Stimulated activated CD4-positive, alpha-beta T cell treated with anti-CD3 and anti-CD28 coated beads, Interleukin-1b, Interleukin-23, amount 100 ng/mL, for 1 hour (primary cell): ENCODE measurements around the gene DNM3.
A peak's percentile ranks its signal among the peaks of the same experiment; 100 is the strongest.
"Not testable (repeated sequence)": the region's sequence is repeated elsewhere in the genome, so short reads cannot be mapped to it uniquely, and the experiment has no call there.

Source experiments
- DNase-seq, 2 donors: peaks; one replicate each; pipeline ENCODE4 v3.0.0-alpha.2; 2020; ENCODE audit warnings: low read depth in 2 of 2

DNM3 gene

GRCh38 chr1:171841050-171841910 is at the start of gene DNM3:
TSS of gene DNM3 (plus strand) at chr1:171841498. CDS start at chr1:171841657, 159 bp downstream.
- DNase-seq = peak; percentile 53 to 64

- DNase-seq = no peak
Measured at GRCh38 chr1:171792656-171793369, 48.5 kb upstream of the DNM3 start.

GRCh38 chr1:171793636-171794035 is 47.7 kb upstream of the DNM3 start:
- no peak for DNase-seq

GRCh38 chr1:171794085-171794484 is 47.2 kb upstream of the DNM3 start:
- DNase-seq = no peak

- no peak for DNase-seq
Measured at GRCh38 chr1:171796592-171796991, 44.7 kb upstream of the DNM3 start.

- no peak for DNase-seq
Measured at GRCh38 chr1:171798311-171798710, 43.0 kb upstream of the DNM3 start.

GRCh38 chr1:171798765-171799164 is 42.5 kb upstream of the DNM3 start:
- DNase-seq = no peak

- DNase-seq = no peak
Measured at GRCh38 chr1:171799166-171799565, 42.1 kb upstream of the DNM3 start.

- not testable (repeated sequence) for DNase-seq
Measured at GRCh38 chr1:171799698-171800097, 41.6 kb upstream of the DNM3 start.

GRCh38 chr1:171800342-171800741 is 41.0 kb upstream of the DNM3 start:
- no peak for DNase-seq

GRCh38 chr1:171800851-171801250 is 40.4 kb upstream of the DNM3 start:
- DNase-seq = no peak

GRCh38 chr1:171801487-171801891 is 39.8 kb upstream of the DNM3 start:
- DNase-seq = no peak

GRCh38 chr1:171802207-171802606 is 39.1 kb upstream of the DNM3 start:
- no peak for DNase-seq

GRCh38 chr1:171803045-171803444 is 38.3 kb upstream of the DNM3 start:
- DNase-seq = no peak

- DNase-seq = no peak
Measured at GRCh38 chr1:171803461-171804022, 37.8 kb upstream of the DNM3 start.

- no peak for DNase-seq
Measured at GRCh38 chr1:171805395-171806115, 35.7 kb upstream of the DNM3 start.

- DNase-seq = no peak
Measured at GRCh38 chr1:171807556-171807955, 33.7 kb upstream of the DNM3 start.

GRCh38 chr1:171809834-171810233 is 31.5 kb upstream of the DNM3 start:
- DNase-seq = no peak

- no peak for DNase-seq
Measured at GRCh38 chr1:171811672-171812071, 29.6 kb upstream of the DNM3 start.

GRCh38 chr1:171814692-171815091 is 26.6 kb upstream of the DNM3 start:
- DNase-seq = no peak

- no peak for DNase-seq
Measured at GRCh38 chr1:171816300-171816901, 24.9 kb upstream of the DNM3 start.
